HG03558 (cell line): ENCODE measurements around the gene INSC.

Experiments
- ATAC-seq: cut with Tn5 transposase; IDR thresholded peaks from one replicate; pipeline ENCODE4 v1.9.1; 2021; ENCODE audit warnings: moderate number of reproducible peaks; ENCODE audit not compliant: unreplicated experiment; ENCODE audit errors: extremely low read depth

The INSC gene

DNA sequence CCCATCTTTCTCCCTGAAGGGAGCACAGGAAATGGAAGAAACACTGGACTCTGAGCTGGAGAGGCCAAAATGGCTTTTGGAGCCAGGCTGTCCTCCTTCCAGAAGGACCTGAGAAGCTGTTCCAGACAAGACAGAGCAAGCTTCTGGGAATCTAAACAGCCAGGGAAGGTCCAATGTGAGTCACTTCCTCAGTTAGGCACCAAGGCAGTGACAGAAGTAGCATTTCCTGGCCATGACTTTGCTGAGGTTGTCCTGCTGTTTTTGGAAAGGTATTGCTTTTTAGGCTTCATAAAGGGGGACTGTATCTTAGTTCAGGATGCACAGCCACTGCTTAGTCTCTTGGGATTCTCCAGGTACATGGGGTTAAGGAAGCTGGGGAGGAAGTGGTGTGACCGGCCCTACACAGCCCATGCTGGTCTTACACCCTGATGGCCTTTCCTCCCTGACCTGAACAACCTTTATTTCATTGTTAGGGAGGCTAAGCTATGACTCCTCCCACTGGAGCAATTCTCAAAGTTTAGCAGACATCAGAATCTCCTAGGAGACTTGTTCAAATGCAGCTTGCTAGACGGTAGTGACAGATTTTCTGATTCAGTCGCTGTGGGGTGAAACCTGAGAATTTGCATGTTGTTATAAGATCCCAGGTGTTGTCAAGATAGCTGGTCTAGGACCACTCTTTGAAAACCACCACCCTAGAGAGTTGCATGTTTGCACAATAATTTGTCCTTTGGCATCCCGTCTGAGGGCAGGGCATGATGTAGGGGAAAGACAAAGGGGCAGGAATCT is 6.8 kb upstream of the INSC start:
- peak; percentile 40 for ATAC-seq

DNA sequence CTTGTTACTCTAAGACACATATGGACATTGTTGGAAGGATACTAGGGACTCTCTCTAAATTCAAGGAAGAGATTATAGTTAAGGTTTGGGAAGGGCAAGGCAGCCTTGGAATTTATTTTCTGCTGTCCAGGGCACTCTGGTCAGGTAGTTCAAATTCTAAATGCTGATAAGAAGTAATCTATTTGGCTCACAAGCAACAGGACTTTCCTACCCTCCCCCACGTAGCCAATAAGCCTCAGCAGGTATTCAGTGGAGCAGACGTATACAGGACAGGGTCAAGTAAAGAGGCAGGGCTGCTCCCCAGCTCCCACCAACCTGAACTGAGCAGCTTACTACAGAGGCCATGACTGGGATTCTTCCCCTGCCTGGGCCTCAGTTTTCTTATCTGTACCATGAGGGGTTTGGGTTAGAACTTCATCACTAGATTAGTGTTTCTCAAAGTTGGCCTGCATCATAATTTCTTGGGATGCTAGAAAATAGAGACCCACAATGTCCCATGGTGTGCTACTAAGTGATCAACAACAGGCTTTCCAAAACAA is 6.1 kb upstream of the INSC start:
- ATAC-seq: no peak

DNA sequence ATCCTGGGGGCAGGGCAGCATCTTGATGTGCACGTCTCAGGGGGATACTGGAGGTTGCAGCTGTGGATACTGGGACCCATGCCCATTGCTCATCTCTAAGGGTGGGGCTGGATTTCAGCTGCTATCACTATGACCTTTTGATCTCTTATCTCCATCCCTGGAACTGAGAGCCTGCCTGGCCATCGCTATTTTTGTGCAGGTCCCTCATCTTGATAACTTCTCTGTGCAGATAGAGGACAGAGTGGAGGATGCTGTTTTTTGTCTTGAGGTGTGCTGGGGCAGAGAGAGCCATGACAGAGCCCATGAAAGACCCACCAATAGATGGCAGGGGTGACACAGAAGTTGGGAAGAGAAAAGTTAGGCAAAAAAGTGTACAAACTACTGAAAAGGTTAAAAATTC is 5.1 kb upstream of the INSC start:
- no peak for ATAC-seq

DNA sequence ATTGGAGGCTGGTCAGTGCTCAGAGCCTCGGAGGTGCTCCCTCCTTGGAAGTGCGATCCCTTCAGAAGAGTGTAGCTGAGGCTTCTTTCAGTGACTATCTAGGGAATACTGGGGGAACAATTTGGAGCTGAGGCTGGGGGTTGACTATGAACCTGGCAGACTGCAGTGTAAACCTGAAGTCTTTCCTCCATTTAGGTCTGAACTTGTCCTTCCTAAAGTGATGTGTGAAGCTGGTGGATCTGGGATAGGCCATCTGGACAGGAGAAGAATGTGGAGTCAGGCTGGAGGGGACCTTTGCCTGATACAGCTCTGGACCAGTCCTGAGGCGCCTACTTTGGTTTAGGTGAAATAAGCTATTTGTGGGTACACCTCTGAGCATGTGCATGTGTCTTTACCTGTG is 3.5 kb upstream of the INSC start:
- no peak for ATAC-seq

DNA sequence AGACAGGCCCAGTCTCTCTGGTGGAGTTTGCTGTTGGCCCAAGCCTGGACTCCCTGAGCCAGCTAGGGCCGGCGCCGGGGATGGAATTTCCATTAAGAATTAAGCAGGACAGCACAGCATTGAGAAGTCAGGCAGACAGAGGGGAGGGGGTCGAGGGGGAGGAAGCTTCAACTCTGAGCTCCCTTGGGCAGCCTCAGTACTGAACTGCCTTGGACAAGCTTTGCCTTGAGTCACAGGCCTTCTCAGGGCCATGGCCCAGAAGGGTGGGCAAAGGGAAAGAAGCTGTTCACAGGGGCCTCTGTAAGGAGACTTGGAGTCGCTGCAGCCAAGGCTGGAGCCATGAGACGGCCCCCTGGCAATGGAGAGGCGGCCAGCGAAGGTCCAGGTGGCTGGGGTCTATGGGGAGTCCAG is 2.6 kb upstream of the INSC start:
- no peak for ATAC-seq

DNA sequence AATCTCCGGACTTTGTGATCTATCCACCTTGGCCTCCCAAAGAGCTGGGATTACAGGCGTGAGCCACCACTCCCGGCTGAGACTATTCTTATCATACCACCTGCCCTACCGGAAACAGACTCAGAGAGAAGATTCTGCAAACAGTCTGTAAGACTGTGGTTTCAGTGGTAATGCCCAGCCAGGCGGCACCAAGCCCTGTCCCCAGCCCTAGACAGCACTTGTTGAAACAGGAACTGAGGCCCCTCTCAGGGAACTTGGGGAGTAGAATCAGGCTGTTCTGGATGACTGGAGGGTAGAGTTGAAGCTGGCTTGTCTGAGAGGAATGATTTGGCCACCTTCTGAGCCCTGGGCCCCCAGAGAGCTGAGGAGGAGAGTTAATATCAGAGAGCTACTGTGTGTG is 1.3 kb upstream of the INSC start:
- ATAC-seq: peak; percentile 95

DNA sequence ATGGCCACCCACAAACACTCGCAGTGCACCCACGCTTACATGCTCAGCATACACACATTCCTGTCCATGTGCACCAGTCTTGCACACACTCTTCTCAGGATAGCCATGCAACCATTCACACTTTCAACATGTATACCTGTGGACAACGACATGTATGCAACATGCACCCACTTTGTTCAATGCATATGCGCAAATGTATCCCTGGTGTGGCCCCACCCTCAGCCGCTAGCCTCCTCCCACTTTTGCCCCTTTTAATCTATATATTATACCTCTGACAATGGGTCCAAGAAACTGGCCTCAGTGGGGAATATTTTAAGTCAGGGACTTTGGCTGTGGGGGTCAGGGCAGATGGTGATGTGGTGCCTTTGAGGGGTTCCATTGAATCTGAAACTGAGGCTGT is 963 bp downstream of the INSC start:
- no peak for ATAC-seq

DNA sequence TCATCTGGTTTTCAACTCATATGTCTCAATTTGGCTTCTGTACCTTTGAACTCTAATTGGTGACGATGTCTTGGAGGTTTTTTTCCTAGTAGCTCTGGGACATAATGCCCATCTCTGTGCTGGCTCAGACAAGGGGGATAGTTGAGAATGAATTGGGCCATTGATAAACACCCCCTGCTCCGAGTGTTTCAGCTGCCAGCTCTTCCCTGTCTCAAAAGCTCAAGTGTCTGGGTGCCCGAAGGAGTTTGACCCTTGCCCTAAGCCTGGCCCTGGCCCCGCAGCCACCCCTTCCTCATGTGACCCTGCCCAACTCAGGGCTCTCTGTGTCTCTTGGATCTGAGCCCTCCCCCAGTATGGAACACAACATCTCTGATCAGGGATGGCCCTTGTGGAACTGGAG is 3.0 kb downstream of the INSC start:
- ATAC-seq: no peak

DNA sequence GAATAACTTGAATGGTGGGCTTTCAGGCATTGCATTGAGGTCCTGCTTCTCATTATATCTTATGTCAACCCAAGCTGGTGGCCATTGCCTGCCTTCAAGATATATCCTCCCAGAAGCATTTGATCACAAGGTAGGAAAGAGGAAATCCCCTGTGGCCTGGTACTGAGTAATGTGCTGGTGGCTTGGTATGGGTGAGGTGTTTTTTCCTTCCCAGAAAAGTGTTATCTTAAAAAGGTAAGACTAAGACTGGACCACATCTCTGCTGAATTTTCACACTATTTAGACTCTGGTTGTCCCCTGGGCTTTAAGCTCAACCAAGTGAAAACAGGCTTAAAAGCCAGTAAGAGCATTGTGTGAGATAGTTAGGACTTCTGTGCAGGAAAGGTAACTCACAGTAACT is 3.7 kb downstream of the INSC start:
- ATAC-seq: no peak

DNA sequence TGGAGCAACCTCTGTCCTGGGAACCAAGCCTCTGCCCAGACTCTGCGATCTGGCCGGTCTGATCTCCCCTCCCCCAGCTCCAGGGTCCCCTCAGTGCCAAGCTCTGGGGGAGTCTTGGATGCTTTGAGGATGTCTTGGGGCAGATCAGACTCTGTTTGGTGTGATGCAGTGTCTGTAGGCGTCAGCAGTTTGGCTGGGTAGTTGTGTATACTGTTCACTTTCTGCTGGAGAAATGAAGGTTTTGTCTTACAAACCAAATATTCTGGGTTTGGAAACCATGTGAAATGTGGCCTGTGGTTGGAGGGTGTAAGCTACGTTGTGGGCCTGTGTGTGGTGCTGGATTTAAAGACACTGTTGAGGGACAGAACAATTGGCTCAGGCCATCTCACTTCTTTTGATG is 4.6 kb downstream of the INSC start:
- no peak for ATAC-seq

DNA sequence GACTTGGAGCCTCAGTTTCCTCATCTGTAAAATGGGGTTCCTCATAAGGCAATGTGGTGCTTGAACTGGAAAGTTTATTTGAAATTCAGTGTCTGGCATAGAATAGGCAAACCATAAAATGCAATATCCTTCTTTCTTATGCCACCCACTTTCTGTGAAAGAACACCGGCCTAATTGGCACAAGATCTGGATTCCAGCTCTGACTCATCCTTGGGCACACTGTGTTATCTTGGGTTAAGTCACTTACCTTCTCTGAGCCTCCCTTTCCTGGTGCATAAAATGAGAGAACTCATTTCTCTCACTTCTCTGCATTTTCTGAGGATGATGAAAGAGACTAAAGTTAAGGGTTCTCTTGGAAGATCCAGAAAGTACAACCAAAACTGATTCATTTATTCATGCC is 5.1 kb downstream of the INSC start:
- ATAC-seq: no peak

DNA sequence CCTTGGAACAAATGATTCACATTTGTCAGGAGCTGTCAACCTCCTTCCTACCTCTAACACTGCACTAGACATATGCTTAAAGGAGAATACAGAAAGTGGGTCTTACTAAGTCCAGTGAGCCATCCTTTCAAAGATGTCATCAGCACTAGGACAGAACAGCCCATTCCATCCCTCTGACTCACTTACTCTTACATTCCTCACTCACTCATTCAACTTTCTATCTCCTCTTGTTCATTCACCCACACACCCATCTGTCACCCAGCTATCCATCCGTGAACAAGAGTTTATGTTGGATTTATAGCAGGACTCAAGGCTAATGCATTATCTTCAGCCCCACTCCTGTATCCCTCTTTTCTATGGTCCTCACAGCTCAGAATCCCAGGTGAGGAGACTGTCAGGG is 9.1 kb downstream of the INSC start:
- ATAC-seq: no peak

DNA sequence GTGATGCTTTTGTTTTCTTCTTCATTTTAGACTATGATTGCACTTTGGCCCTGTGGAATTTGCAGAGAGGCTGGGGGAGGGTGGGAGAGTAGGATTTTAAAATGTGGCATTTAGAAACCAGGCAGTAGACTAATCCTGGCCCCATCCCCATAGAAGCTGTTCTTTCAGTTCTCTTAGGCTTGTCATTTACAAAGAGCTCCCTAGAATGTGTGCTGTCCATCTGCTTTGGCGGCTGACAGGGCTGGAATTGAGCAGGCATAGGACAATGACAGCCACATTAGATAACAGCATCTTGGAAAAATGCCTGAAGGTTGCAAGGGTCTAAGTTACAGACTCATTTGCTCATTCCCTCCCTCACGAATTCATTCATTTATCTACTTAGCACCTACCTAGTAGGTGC is 9.8 kb downstream of the INSC start:
- no peak for ATAC-seq

DNA sequence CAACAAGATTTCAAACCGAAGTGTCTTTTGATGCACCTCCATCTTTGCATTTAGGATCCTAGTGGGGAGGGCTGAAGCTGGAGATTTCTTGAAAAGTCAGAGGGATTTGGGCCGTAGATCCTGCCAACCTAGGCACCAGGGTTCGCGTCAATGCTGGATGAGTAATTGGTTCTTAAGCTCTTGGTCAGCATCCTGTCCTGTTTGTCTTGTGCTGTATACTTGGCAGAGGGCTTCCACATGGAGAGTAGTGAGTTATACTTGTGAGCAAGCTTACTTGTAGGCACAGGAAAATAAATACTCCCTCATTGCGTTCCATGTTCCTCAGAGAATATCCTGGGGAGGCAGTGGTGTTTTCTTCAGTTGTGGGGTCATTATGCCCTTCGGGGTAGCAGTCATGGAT is 12.6 kb downstream of the INSC start:
- ATAC-seq: no peak

DNA sequence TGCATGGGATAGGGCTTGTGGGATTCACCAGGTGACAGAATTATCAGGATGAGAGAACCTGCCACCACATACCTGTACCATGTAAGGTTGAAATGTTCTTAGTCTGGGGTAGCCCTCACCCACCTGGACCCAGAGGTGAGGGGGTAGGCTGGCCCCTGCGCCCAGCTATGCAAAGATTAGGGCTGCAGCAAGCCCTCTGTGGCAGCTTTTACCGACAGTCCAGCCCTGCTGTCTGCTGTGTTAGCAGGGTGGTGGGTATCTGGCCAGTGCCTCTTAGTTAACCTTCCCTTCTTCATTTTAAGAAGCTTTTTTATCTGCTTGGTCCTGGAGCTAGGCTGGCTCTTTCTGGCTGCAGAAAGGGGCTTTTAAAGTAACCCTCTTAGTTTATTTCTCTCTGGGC is 13.9 kb downstream of the INSC start:
- ATAC-seq: no peak

DNA sequence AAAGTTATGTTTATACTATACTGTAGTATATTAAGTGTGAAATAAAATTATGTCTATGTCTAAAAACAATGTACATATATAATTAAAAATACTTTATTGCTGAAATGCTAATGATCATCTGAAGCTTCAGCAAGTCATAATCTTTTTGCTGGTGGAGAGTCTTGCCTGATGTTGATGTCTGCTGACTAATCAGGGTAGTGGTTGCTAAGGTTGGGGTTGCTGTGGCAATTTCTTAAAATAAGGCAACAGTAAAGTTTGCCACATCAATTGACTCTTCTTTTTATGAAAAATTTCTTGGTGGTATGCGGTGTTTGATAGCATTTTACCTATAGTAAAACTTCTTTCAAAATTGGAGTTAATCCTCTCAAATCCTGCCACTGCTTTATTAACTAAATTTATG is 21.4 kb downstream of the INSC start:
- no peak for ATAC-seq

DNA sequence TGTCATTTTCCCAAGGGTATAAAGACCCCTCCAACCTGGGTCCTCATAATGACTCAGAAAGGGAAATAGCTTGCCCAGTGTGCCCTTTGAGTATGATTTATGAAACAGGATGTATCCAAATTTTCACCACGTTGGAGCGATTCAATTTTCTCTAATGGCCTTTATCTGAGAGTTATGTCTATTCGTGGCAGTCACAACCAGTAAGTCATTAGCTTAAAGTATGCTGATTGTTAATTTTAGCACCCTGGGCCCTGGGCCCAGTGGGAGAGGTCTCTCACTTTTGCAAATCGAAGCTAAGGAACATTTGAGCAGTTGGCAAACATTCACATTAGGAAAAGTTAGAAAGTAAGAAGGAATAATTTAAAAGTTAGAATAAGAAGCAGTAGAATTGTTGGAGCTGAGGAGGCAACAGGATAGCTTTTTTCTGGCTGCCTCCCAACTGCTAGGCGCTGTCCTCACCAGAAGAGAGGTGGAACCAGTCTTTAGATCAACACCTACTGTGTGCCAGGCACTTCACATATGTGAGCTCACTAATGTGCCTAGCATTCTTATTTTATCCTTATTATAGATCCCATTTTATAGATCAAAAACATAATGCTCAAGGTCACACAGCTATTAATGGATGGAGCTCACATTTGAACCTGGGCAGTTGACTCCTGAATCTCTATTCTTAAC is 24.5 kb downstream of the INSC start:
- ATAC-seq: no peak

DNA sequence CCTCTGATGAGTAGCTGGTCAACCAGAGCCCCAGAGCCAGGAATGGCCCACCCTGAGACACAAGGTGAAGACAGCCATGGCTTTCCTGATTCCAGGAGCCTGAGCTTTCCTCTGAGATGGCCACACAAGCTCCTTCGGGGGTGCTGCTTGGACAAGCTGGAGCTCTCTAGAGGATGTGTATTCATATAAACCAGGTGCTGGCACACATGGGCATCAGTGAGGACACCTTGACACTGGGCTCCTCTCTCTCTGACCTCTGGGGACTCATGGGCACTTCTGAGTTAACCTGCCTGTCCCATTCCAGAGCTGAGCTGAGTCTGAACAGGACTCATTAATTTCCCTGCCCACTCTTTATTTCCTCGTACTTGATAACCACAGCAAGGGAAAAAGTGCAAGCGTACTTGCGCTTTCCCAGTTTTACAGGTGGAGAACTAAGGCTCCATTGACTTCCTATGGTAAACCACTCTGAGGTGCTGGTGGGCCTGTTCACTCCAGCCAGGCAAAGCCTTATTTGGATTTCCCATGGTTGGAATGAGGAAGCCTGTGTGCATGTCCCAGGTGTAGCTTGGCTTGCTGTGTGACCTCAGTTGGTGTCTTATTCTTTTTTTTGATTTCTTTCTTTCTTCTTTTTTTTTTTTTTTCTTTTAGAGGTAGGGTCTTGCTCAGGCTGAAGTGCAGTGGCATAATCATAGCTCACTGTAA is 25.4 kb downstream of the INSC start:
- ATAC-seq: no peak

DNA sequence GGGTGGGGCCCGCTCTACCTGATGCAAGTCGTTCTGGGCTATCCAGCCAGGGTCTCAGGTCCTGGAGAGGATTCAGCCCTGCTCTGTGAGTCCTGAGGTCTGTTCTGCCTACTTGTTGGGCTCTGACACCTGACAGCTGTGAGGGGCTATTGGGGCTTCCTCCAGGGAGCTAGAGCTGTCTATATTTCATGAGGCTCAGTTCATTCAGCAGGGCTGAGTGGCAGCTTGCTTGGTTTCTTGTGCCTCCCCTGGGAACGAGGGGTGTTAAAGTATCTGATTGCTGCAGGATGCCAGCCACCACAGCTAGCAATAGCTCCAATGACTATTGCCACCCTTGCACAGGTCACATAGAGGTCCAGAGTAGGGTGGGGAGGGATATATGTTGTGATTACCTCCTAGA is 26.7 kb downstream of the INSC start:
- ATAC-seq: no peak

DNA sequence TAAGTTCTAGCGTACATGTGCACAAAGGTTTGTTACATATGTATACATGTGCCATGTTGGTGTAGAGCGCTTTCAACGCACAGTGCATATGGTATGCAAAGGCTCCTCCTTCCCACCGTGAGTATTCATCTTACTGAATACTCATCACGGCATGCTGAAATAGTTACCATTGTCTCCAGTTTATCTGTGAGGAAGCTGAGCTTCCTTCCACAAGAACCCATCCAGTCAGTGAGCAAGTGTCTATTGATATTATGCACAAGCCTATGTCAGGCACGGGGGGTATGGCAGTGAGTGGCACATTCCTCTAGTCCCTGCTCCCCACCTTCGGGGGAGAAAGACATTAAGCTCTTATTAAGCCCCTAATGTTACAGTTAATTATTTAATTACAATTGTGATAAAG is 28.1 kb downstream of the INSC start:
- no peak for ATAC-seq

DNA sequence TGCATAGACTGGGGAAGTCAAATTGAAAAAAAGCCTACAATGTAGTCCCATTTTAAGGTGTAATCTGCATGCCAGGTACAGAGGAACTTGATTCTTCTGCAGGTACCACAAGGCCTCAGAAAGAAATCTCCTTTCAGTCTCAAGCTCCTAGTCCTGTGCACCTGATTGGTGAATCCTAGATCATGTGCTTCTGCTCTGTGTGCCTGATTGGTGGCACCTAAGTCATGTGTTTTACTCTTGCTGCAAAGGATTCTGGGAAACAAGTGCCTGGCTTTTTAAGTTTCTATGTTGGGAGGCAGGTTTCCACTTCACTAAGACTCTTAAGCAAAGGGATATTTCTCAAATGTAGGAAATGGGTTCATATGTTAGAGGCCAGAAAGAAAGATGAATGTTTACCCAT is 29.1 kb downstream of the INSC start:
- ATAC-seq: no peak
